Measurements from ENCODE around the gene FCER1G. TPM values are rescaled to one million over a fixed set of nuclear protein-coding genes. Genes with fewer than 3 reads are reported as not detected.
A peak's percentile ranks its signal among the peaks of the same experiment; 100 is the strongest.

The FCER1G gene
- total RNA-seq, 1 donor from 2014 or later, result 4.3 TPM

- peaks cover 11% of the 10 kb centered on the region for H3K27me3 Mint-ChIP-seq (ENCODE audit: unreplicated experiment)
- no peak for DNase-seq (ENCODE audit: low spot score)
- H3K27ac Mint-ChIP-seq (ENCODE audit: unreplicated experiment), result no peak overlapping the region
- H3K36me3 Mint-ChIP-seq (ENCODE audit: low read depth, unreplicated experiment), result peaks cover 25% of the 10 kb centered on the region
- no peak overlapping the region for H3K4me3 Mint-ChIP-seq (ENCODE audit: unreplicated experiment)
- peaks cover 69% of the 10 kb centered on the region for H3K4me1 Mint-ChIP-seq (ENCODE audit: unreplicated experiment)
- no peak for TF ChIP-seq CTCF (IDR thresholded peaks at IDR 0.05; ENCODE audit: unreplicated experiment)
- no peaks in the 10 kb centered on the region for H3K9me3 Mint-ChIP-seq (ENCODE audit: unreplicated experiment)
Observed at GRCh38 chr1:161191971-161192370, 23.1 kb upstream of the FCER1G start.

- Mint-ChIP-seq H3K9me3 (ENCODE audit: unreplicated experiment) (no peaks in the 10 kb centered on the region), H3K4me3 (ENCODE audit: unreplicated experiment) (peak overlapping the region; percentile 70), H3K27ac (ENCODE audit: unreplicated experiment) (peak overlapping the region; percentile 13), H3K36me3 (ENCODE audit: low read depth, unreplicated experiment) (peaks cover 25% of the 10 kb centered on the region), H3K4me1 (ENCODE audit: unreplicated experiment) (peaks cover 69% of the 10 kb centered on the region), H3K27me3 (ENCODE audit: unreplicated experiment) (peaks cover 9% of the 10 kb centered on the region)
- TF ChIP-seq CTCF (IDR thresholded peaks at IDR 0.05; ENCODE audit: unreplicated experiment), result peak; percentile 79
- DNase-seq (ENCODE audit: low spot score), result peak; percentile 61
Observed at GRCh38 chr1:161192476-161193465, 22.3 kb upstream of the FCER1G start.

GRCh38 chr1:161193561-161194235, 21.4 kb upstream of the FCER1G start:
- Mint-ChIP-seq H3K27ac (ENCODE audit: unreplicated experiment) (peak overlapping the region; percentile 13), H3K4me3 (ENCODE audit: unreplicated experiment) (no peak overlapping the region), H3K9me3 (ENCODE audit: unreplicated experiment) (no peaks in the 10 kb centered on the region), H3K27me3 (ENCODE audit: unreplicated experiment) (peaks cover 9% of the 10 kb centered on the region), H3K36me3 (ENCODE audit: low read depth, unreplicated experiment) (peaks cover 25% of the 10 kb centered on the region), H3K4me1 (ENCODE audit: unreplicated experiment) (peaks cover 71% of the 10 kb centered on the region)
- no peak for TF ChIP-seq CTCF (IDR thresholded peaks at IDR 0.05; ENCODE audit: unreplicated experiment)
- DNase-seq (ENCODE audit: low spot score), result no peak

- H3K9me3 Mint-ChIP-seq (ENCODE audit: unreplicated experiment), result no peaks in the 10 kb centered on the region
- peaks cover 12% of the 10 kb centered on the region for H3K27me3 Mint-ChIP-seq (ENCODE audit: unreplicated experiment)
- H3K36me3 Mint-ChIP-seq (ENCODE audit: low read depth, unreplicated experiment), result peaks cover 25% of the 10 kb centered on the region
- H3K4me1 Mint-ChIP-seq (ENCODE audit: unreplicated experiment), result peaks cover 77% of the 10 kb centered on the region
- DNase-seq (ENCODE audit: low spot score), result no peak
- H3K27ac Mint-ChIP-seq (ENCODE audit: unreplicated experiment), result peak overlapping the region; percentile 36
- TF ChIP-seq CTCF (IDR thresholded peaks at IDR 0.05; ENCODE audit: unreplicated experiment), result no peak
- peak overlapping the region; percentile 78 for H3K4me3 Mint-ChIP-seq (ENCODE audit: unreplicated experiment)
Observed at GRCh38 chr1:161195171-161195570, 19.9 kb upstream of the FCER1G start.
